Right lobe of liver (tissue), 4 donors: ENCODE data around the gene GPR155.

ENCODE experiments used
- POLR2A ChIP-seq: fragments of 450-650 bp; IDR thresholded peaks from one replicate; pipeline ENCODE4 v1.6.1; 2017; ENCODE audit warnings: antibody characterized with exemption, mild to moderate bottlenecking
- TF ChIP-seq, protein P1 (sequence below), 4 donors: fragments of 200-600 bp in 3 of 4; fragments of 450-650 bp in 1 of 4; IDR thresholded peaks; one replicate each; pipeline versions ENCODE4 v1.5.1 to v1.8.0; 2016 to 2022; ENCODE audit warnings: antibody characterized with exemption in 4 of 4, mild to moderate bottlenecking in 2 of 4
- donor health status: DM: no; HTN: no; CAD: no.
- donor health status: DM: no; HTN: no; CAD: no.
- donor health status: DM: no; HTN: yes; CAD: no.

DNA sequence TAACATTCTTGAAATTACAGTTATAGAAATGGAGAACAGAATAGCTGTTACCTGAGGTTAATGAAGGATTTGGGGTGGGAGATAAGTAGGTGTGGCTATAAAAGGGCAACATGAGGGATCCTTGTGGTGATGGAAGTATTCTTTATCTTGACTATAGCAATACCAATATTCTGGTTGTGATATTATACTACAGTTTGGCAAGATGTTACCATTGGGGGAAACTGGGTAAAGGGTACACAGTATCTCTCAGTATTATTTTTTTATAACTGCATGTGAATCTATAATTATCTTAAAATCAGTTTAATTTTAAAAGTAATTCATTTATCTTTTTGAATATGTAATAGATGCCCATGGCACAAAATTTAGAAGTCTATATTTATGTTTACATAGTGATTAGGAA is 83.2 kb downstream of the GPR155 start:
- TF ChIP-seq, protein P1, sequence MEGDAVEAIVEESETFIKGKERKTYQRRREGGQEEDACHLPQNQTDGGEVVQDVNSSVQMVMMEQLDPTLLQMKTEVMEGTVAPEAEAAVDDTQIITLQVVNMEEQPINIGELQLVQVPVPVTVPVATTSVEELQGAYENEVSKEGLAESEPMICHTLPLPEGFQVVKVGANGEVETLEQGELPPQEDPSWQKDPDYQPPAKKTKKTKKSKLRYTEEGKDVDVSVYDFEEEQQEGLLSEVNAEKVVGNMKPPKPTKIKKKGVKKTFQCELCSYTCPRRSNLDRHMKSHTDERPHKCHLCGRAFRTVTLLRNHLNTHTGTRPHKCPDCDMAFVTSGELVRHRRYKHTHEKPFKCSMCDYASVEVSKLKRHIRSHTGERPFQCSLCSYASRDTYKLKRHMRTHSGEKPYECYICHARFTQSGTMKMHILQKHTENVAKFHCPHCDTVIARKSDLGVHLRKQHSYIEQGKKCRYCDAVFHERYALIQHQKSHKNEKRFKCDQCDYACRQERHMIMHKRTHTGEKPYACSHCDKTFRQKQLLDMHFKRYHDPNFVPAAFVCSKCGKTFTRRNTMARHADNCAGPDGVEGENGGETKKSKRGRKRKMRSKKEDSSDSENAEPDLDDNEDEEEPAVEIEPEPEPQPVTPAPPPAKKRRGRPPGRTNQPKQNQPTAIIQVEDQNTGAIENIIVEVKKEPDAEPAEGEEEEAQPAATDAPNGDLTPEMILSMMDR (IDR thresholded peaks at IDR 0.05): no peak
- TF ChIP-seq POLR2A: no peak
